ENCODE data around the gene THSD7B.
"Not testable (repeated sequence)": the region's sequence is repeated elsewhere in the genome, so short reads cannot be mapped to it uniquely, and the experiment has no call there.

Gene THSD7B

DNA sequence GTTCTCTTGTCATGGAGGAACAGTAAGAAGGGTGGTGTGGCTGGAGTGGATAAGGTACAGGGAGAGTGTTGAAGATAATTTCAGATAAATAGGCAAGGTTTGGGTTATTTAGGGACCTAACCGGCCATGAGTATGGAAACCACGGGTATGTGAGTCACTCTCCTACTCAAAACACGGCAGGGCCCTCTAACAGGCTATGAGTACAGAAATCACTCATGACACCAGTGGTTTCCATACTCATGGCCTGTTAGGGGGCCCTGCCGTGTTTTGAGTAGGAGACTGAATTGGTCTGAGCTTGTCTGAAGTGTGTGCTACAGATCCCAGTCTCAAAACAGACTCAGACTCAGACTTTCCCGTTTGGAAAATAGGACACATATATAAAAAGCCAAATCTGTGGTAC is 770.6 kb downstream of the THSD7B start:
- no peaks in the 10 kb centered on the region for H3K27me3 Mint-ChIP-seq
- ATAC-seq (replicated peaks; ENCODE audit: extremely low read depth, poor library complexity, severe bottlenecking) (no peak), DNase-seq (ENCODE audit: low spot score in 2 of 2) (no peak)
- no peaks in the 10 kb centered on the region for H3K4me1 Mint-ChIP-seq
- H3K36me3 Mint-ChIP-seq (ENCODE audit: insufficient read depth), result peaks cover 2% of the 10 kb centered on the region
- peaks cover 5% of the 10 kb centered on the region for H3K9me3 Mint-ChIP-seq
- no peak overlapping the region for H3K27ac Mint-ChIP-seq (ENCODE audit: low read depth)
- no peak overlapping the region for H3K4me3 Mint-ChIP-seq

DNA sequence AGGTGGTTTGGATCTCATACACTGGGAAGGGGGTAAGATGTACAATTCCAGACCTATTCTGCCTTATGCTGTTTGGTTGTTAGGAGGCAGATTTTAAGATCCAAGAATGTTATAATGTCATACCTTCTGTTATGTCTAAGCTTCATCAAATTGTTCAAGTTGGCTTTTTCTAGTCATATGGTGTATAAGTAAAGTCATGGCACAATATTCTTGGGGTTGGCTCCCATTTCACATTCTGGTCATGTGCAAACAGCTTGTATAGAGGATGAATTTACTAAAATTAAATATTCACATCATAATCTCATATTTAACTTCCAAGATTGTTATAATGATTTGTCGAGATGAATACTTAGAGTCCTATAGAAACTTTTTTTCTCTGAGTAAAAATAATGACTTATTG is 774.0 kb downstream of the THSD7B start:
- Mint-ChIP-seq H3K4me3 (no peak overlapping the region), H3K27ac (ENCODE audit: low read depth) (no peak overlapping the region), H3K27me3 (no peaks in the 10 kb centered on the region), H3K36me3 (ENCODE audit: insufficient read depth) (peaks cover 2% of the 10 kb centered on the region), H3K9me3 (peaks cover 11% of the 10 kb centered on the region), H3K4me1 (no peaks in the 10 kb centered on the region)
- no peak for DNase-seq (ENCODE audit: low spot score in 2 of 2)
- ATAC-seq (replicated peaks; ENCODE audit: extremely low read depth, poor library complexity, severe bottlenecking), result no peak

DNA sequence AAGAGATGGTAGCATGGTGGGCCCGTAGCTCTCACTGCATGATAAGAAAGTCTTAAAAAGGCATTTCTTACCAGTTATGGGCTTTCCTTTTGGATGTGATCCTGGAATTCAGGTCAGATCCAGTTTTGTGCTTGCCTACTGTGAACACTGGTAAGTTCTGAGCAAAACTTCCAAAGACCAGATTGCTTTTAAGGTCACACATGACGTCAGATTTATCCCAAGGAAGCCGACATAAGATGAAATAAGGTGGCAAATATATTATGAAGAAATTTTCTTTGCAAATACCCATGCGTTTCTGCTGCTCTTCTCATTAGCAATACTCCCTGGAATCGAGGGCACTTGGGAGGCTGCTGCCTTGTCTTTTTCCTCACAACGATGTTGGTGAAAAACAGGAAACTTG is 782.5 kb downstream of the THSD7B start:
- ATAC-seq (replicated peaks; ENCODE audit: extremely low read depth, poor library complexity, severe bottlenecking) (no peak), DNase-seq (ENCODE audit: low spot score in 2 of 2) (no peak)
- H3K27me3 Mint-ChIP-seq, result no peaks in the 10 kb centered on the region
- H3K4me1 Mint-ChIP-seq, result no peaks in the 10 kb centered on the region
- H3K27ac Mint-ChIP-seq (ENCODE audit: low read depth), result no peak overlapping the region
- H3K4me3 Mint-ChIP-seq, result no peak overlapping the region
- peaks cover 10% of the 10 kb centered on the region for H3K9me3 Mint-ChIP-seq
- H3K36me3 Mint-ChIP-seq (ENCODE audit: insufficient read depth), result no peaks in the 10 kb centered on the region

DNA sequence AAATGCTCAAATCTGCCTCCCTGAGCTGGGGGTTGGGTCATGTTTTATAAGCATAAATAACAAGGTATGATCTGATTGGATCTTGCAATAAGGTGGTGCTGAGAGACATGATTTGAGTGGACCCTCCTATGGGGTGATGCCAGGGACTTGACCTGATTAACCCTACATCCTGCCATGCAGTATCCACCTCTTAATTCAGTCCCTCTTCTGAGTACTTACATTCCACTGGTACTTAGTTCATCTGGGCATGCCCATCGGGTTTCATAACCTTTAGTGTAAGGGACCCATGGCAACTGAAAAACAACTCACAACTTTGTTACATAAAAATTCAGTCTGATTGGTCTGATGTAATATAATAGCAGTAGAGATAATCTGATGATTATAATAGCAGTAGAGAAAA is 801.0 kb downstream of the THSD7B start:
- Mint-ChIP-seq H3K36me3 (ENCODE audit: insufficient read depth) (no peaks in the 10 kb centered on the region), H3K27ac (ENCODE audit: low read depth) (no peak overlapping the region), H3K4me1 (no peaks in the 10 kb centered on the region), H3K4me3 (no peak overlapping the region), H3K27me3 (no peaks in the 10 kb centered on the region), H3K9me3 (peaks cover 26% of the 10 kb centered on the region)
- DNase-seq (ENCODE audit: low spot score in 2 of 2), result no peak
- ATAC-seq (replicated peaks; ENCODE audit: extremely low read depth, poor library complexity, severe bottlenecking), result no peak

DNA sequence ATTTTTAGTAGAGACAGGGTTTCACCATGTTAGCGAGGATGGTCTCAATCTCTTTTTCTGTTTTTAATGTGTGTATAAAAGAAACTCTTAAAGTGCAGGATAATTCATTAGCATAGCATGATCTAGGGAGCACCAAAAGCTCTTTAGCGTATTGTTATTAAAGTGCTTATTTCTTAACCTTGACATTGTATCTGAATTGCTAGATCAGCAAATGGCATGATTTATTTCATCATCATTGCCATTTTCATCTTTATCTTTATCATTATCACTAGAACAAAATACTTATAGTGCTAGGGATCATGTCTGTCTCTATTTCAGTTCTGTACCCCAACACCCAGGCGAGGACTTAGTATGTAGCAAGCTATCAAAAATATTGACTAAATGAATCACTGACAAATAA is 805.1 kb downstream of the THSD7B start:
- Mint-ChIP-seq H3K27me3 (no peaks in the 10 kb centered on the region), H3K4me3 (no peak overlapping the region), H3K4me1 (no peaks in the 10 kb centered on the region), H3K27ac (ENCODE audit: low read depth) (no peak overlapping the region), H3K36me3 (ENCODE audit: insufficient read depth) (peaks cover 2% of the 10 kb centered on the region), H3K9me3 (peaks cover 21% of the 10 kb centered on the region)
- ATAC-seq (replicated peaks; ENCODE audit: extremely low read depth, poor library complexity, severe bottlenecking), result no peak
- no peak for DNase-seq (ENCODE audit: low spot score in 2 of 2)

DNA sequence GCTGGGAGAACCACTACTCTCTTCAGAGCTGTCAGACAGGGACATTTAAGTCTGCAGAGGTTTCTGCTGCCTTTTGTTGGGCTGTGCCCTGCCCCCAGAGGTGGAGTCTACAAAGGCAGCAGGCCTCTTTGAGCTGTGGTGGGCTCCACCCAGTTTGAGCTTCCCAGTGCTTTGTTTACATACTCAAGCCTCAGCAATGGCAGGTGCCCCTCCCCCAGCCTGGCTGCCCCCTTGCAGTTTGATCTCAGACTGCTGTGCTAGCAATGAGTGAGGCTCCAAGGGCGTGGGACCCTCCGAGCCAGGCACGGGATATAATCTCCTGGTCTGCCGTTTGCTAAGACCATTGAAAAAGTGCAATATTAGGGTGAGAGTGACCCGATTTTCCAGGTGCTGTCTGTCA is 822.5 kb downstream of the THSD7B start:
- H3K4me3 Mint-ChIP-seq; DNase-seq (ENCODE audit: low spot score in 2 of 2); H3K27me3 Mint-ChIP-seq; ATAC-seq (replicated peaks; ENCODE audit: extremely low read depth, poor library complexity, severe bottlenecking); H3K27ac Mint-ChIP-seq (ENCODE audit: low read depth); H3K36me3 Mint-ChIP-seq (ENCODE audit: insufficient read depth); H3K4me1 Mint-ChIP-seq: not testable (repeated sequence)
- peaks cover 27% of the 10 kb centered on the region for H3K9me3 Mint-ChIP-seq

DNA sequence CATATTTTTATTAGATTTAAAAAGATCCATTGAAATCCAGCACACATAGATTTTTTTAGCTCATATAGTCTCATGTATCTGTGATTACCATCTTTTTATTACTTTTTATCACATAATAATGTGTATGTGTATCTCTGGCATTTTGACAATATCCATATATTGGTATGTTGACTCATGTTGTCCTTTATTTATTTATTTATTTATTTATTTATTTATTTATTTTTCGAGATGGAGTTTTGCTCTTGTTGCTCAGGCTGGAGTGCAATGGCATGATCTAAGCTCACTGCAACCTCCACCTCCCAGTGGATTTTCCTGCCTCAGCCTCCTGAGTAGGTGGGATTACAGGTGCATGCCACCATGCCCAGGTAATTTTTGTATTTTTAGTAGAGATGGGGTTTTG is 823.2 kb downstream of the THSD7B start:
- H3K4me1 Mint-ChIP-seq; DNase-seq (ENCODE audit: low spot score in 2 of 2); H3K36me3 Mint-ChIP-seq (ENCODE audit: insufficient read depth); H3K27me3 Mint-ChIP-seq; ATAC-seq (replicated peaks; ENCODE audit: extremely low read depth, poor library complexity, severe bottlenecking); H3K27ac Mint-ChIP-seq (ENCODE audit: low read depth); H3K4me3 Mint-ChIP-seq: not testable (repeated sequence)
- peaks cover 27% of the 10 kb centered on the region for H3K9me3 Mint-ChIP-seq

DNA sequence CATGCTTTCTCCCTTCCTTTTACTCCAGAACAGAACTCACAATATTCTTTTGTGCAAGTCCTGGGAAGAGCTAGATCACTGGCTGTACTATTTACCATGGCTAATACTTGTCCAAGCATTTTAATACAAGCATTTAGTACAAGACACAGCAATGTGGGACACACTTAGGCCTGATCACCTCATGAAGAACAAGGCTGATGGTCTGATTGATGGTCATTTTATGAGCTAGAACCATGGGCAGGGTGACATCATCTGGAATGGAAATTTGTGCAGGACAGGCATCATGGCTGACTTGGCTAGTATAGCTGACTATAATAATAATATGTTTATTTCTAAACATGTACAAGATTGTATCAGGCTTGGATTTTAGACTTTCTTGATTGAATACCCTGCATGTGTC is 824.8 kb downstream of the THSD7B start:
- no peaks in the 10 kb centered on the region for H3K27me3 Mint-ChIP-seq
- no peak for ATAC-seq (replicated peaks; ENCODE audit: extremely low read depth, poor library complexity, severe bottlenecking)

DNA sequence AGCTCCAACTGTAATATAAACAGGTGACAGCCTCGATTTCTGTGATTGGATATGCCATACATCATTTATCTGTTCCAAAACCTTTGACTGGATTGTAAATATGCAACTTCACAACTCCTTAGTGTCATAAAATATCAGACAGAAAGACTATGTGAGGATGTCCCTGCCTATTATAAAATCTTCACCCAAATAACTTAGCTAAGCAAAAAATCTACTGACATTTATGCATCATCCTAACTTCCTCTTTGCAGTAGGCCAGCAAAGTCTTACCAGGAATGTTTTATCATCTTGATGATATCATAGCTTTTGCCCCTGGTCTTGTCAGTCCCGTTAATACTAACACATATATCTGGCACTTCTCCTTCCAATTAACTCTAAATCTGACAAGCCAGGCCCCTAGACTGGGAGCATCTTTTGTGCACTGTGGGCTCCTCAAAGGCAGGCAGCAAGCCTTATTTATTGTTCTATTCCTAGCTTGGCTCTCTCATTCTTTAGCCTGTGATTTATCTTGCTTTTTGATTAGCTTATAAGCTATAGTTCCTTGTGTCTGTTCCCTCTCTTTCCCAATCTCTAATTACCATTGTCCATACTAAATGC is 842.5 kb downstream of the THSD7B start:
- DNase-seq (ENCODE audit: low spot score in 2 of 2) (no peak), ATAC-seq (replicated peaks; ENCODE audit: extremely low read depth, poor library complexity, severe bottlenecking) (no peak)
- Mint-ChIP-seq H3K27me3 (no peaks in the 10 kb centered on the region), H3K27ac (ENCODE audit: low read depth) (no peak overlapping the region), H3K36me3 (ENCODE audit: insufficient read depth) (no peaks in the 10 kb centered on the region), H3K4me3 (no peak overlapping the region), H3K9me3 (peaks cover 28% of the 10 kb centered on the region), H3K4me1 (no peaks in the 10 kb centered on the region)

More for the DNA sequence above, 824.8 kb downstream of the THSD7B start:
- no peak for DNase-seq (ENCODE audit: low spot score in 2 of 2)
- Mint-ChIP-seq H3K27ac (ENCODE audit: low read depth) (no peak overlapping the region), H3K9me3 (peaks cover 16% of the 10 kb centered on the region), H3K4me3 (no peak overlapping the region), H3K36me3 (ENCODE audit: insufficient read depth) (no peaks in the 10 kb centered on the region), H3K4me1 (no peaks in the 10 kb centered on the region)

DNA sequence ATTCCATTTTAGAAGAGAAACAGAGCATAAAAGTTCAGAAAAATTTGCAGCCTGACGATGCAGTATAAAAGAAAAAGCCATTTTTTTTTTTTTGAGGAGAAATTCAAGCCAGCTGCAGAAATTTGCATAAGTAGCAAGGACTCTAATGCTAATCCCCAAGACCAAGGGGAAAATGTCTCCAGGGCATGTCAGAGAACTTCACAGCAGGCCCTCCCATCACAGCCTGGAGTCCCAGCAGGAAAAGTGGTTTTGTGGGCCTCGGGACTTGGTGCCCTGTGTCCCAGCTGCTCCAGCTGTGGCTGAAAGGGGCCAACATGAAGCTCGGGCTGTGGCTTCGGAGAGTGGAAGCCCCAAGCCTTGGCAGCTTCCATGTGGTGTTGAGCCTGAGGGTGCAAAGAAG is 873.6 kb downstream of the THSD7B start:
- Mint-ChIP-seq H3K4me1 (no peaks in the 10 kb centered on the region), H3K27me3 (no peaks in the 10 kb centered on the region), H3K36me3 (ENCODE audit: insufficient read depth) (no peaks in the 10 kb centered on the region), H3K27ac (ENCODE audit: low read depth) (no peak overlapping the region), H3K9me3 (peaks cover 6% of the 10 kb centered on the region), H3K4me3 (no peak overlapping the region)
- DNase-seq (ENCODE audit: low spot score in 2 of 2), result no peak
- no peak for ATAC-seq (replicated peaks; ENCODE audit: extremely low read depth, poor library complexity, severe bottlenecking)

DNA sequence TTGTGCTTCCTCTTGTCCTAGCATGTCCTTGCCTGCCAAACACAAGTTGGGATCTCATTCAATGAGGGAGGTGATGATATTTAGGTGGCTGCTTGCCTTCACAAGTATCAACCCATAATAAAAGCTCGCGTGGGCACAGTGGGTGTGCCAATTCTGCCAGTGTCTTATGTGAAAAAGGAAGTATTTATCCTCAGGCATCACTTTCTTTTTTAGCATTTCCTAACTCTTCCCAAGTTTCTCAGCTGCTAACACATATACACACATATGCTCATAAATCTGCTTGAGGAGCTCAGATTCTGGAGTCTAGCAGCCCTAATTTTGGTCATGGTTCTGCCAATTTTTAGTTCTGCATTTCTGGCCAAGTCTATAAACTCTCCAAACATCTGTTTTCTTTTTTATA is 879.4 kb downstream of the THSD7B start:
- no peak for DNase-seq (ENCODE audit: low spot score in 2 of 2)
- no peak for ATAC-seq (replicated peaks; ENCODE audit: extremely low read depth, poor library complexity, severe bottlenecking)
- Mint-ChIP-seq H3K27ac (ENCODE audit: low read depth) (no peak overlapping the region), H3K4me1 (no peaks in the 10 kb centered on the region), H3K9me3 (peaks cover 13% of the 10 kb centered on the region), H3K4me3 (no peak overlapping the region), H3K36me3 (ENCODE audit: insufficient read depth) (no peaks in the 10 kb centered on the region), H3K27me3 (no peaks in the 10 kb centered on the region)

DNA sequence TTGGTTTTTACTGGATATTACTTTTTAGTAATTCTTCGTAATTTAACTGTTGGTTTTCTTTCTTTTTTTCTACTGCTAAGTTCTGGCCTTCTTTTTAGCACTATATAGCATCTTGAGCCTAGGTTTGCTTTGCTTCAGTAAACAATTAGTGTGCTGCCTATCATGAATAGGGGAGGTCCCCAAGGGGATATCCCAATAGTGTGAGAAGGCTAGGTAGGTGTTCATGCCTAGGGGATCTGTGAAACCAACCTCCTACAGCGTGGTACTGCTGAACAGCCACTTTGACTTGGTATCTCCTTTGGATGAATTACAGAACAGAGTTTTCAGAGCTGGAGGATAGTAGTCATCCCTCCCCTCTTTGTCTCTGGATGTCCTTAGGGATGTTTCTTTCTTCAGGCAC is 888.7 kb downstream of the THSD7B start:
- DNase-seq (ENCODE audit: low spot score in 2 of 2), result no peak

DNA sequence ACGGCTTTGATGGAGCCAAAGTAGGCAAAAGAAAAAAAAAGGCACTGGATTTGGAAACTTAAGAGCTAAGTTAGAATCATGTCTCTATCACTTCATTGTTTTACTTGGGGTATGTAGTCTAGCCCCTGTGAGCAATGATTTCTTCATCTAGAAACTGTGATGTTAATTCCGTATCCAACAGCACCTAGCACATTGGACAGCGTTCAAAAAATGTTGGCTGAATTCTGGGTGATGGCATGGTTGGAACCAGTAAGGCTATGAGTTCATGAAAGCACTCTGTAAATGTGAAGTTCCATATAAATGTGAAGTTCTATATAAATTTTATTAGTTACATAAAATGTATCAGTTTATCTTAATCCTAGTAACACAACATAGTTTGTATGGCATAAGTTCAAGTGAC is 890.5 kb downstream of the THSD7B start:
- Mint-ChIP-seq H3K36me3 (ENCODE audit: insufficient read depth) (peaks cover 2% of the 10 kb centered on the region), H3K4me1 (no peaks in the 10 kb centered on the region), H3K9me3 (peaks cover 12% of the 10 kb centered on the region), H3K27me3 (no peaks in the 10 kb centered on the region), H3K4me3 (no peak overlapping the region), H3K27ac (ENCODE audit: low read depth) (no peak overlapping the region)
- DNase-seq (ENCODE audit: low spot score in 2 of 2) (no peak), ATAC-seq (replicated peaks; ENCODE audit: extremely low read depth, poor library complexity, severe bottlenecking) (no peak)

More for the DNA sequence above, 888.7 kb downstream of the THSD7B start:
- Mint-ChIP-seq H3K27me3 (no peaks in the 10 kb centered on the region), H3K27ac (ENCODE audit: low read depth) (no peak overlapping the region), H3K36me3 (ENCODE audit: insufficient read depth) (peaks cover 2% of the 10 kb centered on the region), H3K9me3 (peaks cover 12% of the 10 kb centered on the region), H3K4me1 (no peaks in the 10 kb centered on the region), H3K4me3 (no peak overlapping the region)
- no peak for ATAC-seq (replicated peaks; ENCODE audit: extremely low read depth, poor library complexity, severe bottlenecking)

DNA sequence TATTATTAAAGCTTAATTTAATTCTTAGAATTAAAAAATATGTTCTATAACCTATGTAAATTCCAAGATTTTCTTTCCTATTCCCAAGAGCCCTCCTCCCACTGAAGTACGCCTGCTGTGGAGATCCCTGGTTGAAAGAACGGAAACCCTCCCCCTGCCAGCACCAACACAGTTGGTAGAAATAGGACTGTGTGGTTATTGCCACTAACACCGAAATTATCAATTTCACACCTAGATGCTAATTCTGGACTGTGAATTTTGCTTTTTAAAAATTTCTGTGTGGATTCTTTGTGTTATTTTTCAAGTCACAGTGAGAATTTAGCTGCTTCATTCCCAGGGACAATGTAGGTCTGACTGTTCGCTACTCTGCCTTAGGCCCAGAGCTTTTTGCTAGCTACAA is 893.1 kb downstream of the THSD7B start:
- Mint-ChIP-seq H3K4me1 (no peaks in the 10 kb centered on the region), H3K4me3 (no peak overlapping the region), H3K27ac (ENCODE audit: low read depth) (no peak overlapping the region), H3K36me3 (ENCODE audit: insufficient read depth) (no peaks in the 10 kb centered on the region), H3K9me3 (peaks cover 4% of the 10 kb centered on the region), H3K27me3 (no peaks in the 10 kb centered on the region)
- ATAC-seq (replicated peaks; ENCODE audit: extremely low read depth, poor library complexity, severe bottlenecking) (no peak), DNase-seq (ENCODE audit: low spot score in 2 of 2) (no peak)

All from central memory CD8-positive, alpha-beta T cell (primary cell).